ENCODE results near the gene TTLL6. TPM values are rescaled to one million over a fixed set of nuclear protein-coding genes. Genes with fewer than 3 reads are reported as not detected.

Gene TTLL6
- total RNA-seq, 1 experiment from 2014 or later, result 3.4 TPM

DNA sequence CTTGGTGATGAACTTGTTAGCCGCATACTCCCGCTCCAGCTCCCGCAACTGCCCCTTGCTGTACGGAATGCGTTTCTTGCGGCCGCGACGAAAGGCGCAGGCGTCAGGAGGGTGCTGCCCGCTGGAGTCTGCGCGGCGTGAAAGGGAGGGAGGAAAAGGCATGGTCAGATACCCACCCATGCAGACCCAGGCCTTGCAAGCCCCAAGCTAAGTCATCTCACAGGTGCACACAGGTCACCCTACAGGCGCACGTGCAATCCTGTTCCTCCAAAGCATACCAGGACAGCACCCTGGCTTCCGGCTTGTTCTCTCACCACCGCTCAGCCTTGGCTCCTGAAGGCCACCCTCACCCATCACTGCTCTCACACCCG, 90.1 kb downstream of the TTLL6 start:
- no peaks in the 10 kb centered on the region for H3K9me3 Mint-ChIP-seq
- no peak overlapping the region for H3K4me3 Mint-ChIP-seq
- peaks cover 43% of the 10 kb centered on the region for H3K4me1 Mint-ChIP-seq
- ChIA-PET CTCF (interaction anchor here (1.4 to 10.9 kb wide), 3 partner anchors 52 to 152 kb away, joined by 3 to 218 read pairs (median 127); no protein-coding TSS in a partner anchor), POLR2A (no interaction called here)
- no peak for TF ChIP-seq TEAD1 (CRISPR knock-in tag; IDR thresholded peaks at IDR 0.05)
- TF ChIP-seq GRHL2 (CRISPR knock-in tag; IDR thresholded peaks at IDR 0.05; ENCODE audit: insufficient replicate concordance, severe bottlenecking), result peak; percentile 63
- H3K27me3 Mint-ChIP-seq (ENCODE audit: low read depth), result peaks cover 100% of the 10 kb centered on the region
- H3K27ac Mint-ChIP-seq, result no peak overlapping the region
- DNase-seq (ENCODE audit: low spot score) (no peak), ATAC-seq (no peak)
- H3K36me3 Mint-ChIP-seq, result no peaks in the 10 kb centered on the region

- ATAC-seq (no peak), DNase-seq (ENCODE audit: low spot score) (no peak)
- Mint-ChIP-seq H3K4me3 (no peak overlapping the region), H3K36me3 (no peaks in the 10 kb centered on the region), H3K9me3 (no peaks in the 10 kb centered on the region), H3K27ac (no peak overlapping the region), H3K4me1 (peaks cover 43% of the 10 kb centered on the region), H3K27me3 (ENCODE audit: low read depth) (peaks cover 100% of the 10 kb centered on the region)
- ChIA-PET POLR2A (no interaction called here), CTCF (interaction anchor here (1.4 to 10.9 kb wide), 6 partner anchors 9 to 153 kb away, joined by 3 to 218 read pairs (median 69); no protein-coding TSS in a partner anchor)
- TF ChIP-seq, protein P1, sequence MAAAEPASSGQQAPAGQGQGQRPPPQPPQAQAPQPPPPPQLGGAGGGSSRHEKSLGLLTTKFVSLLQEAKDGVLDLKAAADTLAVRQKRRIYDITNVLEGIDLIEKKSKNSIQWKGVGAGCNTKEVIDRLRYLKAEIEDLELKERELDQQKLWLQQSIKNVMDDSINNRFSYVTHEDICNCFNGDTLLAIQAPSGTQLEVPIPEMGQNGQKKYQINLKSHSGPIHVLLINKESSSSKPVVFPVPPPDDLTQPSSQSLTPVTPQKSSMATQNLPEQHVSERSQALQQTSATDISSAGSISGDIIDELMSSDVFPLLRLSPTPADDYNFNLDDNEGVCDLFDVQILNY (CRISPR knock-in tag; IDR thresholded peaks at IDR 0.05), result no peak
- TF ChIP-seq PRRX2 (CRISPR knock-in tag; IDR thresholded peaks at IDR 0.05) (no peak), FOXP1 (CRISPR knock-in tag; IDR thresholded peaks at IDR 0.05; ENCODE audit: borderline replicate concordance) (no peak), JAZF1 (CRISPR knock-in tag; IDR thresholded peaks at IDR 0.05) (no peak), SP1 (CRISPR knock-in tag; conservative IDR thresholded peaks at IDR 0.05) (no peak)
Observed at GRCh38 chr17:48726114-48726915, 90.7 kb downstream of the TTLL6 start.

- ATAC-seq (no peak), DNase-seq (ENCODE audit: low spot score) (no peak)
- Mint-ChIP-seq H3K9me3 (no peaks in the 10 kb centered on the region), H3K36me3 (no peaks in the 10 kb centered on the region), H3K4me3 (peak overlapping the region; percentile 33), H3K4me1 (peaks cover 50% of the 10 kb centered on the region), H3K27ac (no peak overlapping the region), H3K27me3 (ENCODE audit: low read depth) (peaks cover 100% of the 10 kb centered on the region)
- ChIA-PET POLR2A (interaction anchor here (1.4 kb wide), 1 partner anchor 677 kb away, joined by 4 read pairs; the partner anchor contains the start of gene NFE2L1), CTCF (interaction anchor here (0.6 to 10.9 kb wide), 29 partner anchors 10 to 184 kb away, joined by 3 to 218 read pairs (median 7); partner anchors contain the start of genes ATP5MC1 and TTLL6)
- no peak for TF ChIP-seq ATF3 (CRISPR knock-in tag; conservative IDR thresholded peaks at IDR 0.05)
- TF ChIP-seq GRHL2 (CRISPR knock-in tag; IDR thresholded peaks at IDR 0.05; ENCODE audit: insufficient replicate concordance, severe bottlenecking), result peak; percentile 88
Observed at GRCh38 chr17:48725288-48726064, 91.6 kb downstream of the TTLL6 start.

GRCh38 chr17:48725004-48725287, 92.1 kb downstream of the TTLL6 start:
- POLR2A ChIA-PET, result interaction anchor here (1.4 kb wide), 1 partner anchor 677 kb away, joined by 4 read pairs; the partner anchor contains the start of gene NFE2L1
- H3K36me3 Mint-ChIP-seq, result no peaks in the 10 kb centered on the region
- CTCF ChIA-PET, result interaction anchor here (0.6 to 10.9 kb wide), 35 partner anchors 10 to 204 kb away, joined by 3 to 218 read pairs (median 6); partner anchors contain the start of genes ATP5MC1 and TTLL6
- ATAC-seq (no peak), DNase-seq (ENCODE audit: low spot score) (no peak)
- no peak overlapping the region for H3K27ac Mint-ChIP-seq
- H3K4me3 Mint-ChIP-seq, result peak overlapping the region; percentile 70
- H3K27me3 Mint-ChIP-seq (ENCODE audit: low read depth), result peaks cover 100% of the 10 kb centered on the region
- peaks cover 51% of the 10 kb centered on the region for H3K4me1 Mint-ChIP-seq
- H3K9me3 Mint-ChIP-seq, result no peaks in the 10 kb centered on the region
- TF ChIP-seq, protein P2, sequence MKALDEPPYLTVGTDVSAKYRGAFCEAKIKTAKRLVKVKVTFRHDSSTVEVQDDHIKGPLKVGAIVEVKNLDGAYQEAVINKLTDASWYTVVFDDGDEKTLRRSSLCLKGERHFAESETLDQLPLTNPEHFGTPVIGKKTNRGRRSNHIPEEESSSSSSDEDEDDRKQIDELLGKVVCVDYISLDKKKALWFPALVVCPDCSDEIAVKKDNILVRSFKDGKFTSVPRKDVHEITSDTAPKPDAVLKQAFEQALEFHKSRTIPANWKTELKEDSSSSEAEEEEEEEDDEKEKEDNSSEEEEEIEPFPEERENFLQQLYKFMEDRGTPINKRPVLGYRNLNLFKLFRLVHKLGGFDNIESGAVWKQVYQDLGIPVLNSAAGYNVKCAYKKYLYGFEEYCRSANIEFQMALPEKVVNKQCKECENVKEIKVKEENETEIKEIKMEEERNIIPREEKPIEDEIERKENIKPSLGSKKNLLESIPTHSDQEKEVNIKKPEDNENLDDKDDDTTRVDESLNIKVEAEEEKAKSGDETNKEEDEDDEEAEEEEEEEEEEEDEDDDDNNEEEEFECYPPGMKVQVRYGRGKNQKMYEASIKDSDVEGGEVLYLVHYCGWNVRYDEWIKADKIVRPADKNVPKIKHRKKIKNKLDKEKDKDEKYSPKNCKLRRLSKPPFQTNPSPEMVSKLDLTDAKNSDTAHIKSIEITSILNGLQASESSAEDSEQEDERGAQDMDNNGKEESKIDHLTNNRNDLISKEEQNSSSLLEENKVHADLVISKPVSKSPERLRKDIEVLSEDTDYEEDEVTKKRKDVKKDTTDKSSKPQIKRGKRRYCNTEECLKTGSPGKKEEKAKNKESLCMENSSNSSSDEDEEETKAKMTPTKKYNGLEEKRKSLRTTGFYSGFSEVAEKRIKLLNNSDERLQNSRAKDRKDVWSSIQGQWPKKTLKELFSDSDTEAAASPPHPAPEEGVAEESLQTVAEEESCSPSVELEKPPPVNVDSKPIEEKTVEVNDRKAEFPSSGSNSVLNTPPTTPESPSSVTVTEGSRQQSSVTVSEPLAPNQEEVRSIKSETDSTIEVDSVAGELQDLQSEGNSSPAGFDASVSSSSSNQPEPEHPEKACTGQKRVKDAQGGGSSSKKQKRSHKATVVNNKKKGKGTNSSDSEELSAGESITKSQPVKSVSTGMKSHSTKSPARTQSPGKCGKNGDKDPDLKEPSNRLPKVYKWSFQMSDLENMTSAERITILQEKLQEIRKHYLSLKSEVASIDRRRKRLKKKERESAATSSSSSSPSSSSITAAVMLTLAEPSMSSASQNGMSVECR (CRISPR knock-in tag; IDR thresholded peaks at IDR 0.05; ENCODE audit: borderline replicate concordance), result no peak
- TF ChIP-seq EMX1 (CRISPR knock-in tag; IDR thresholded peaks at IDR 0.05), result no peak

Data from WTC11 (cell line).